Measurements from ENCODE around the gene SYCP2.

DNA sequence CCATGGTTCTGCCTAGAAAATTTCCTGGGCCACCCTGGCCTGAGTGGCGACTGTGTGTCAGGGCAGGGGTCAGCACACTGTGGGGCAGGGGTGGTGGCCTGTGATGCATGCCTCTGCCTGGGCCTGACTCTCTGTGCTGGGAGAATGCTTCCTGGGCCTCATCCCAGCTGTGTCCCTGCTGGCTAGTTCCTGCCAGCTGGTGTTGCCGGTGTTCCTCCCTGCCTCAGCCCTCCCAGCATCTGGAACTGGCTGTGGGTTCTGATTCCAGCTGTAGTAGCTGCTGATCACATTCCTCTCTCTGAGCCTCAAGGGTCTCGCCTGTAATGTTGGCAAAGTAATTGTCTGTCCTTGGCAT lies 101.5 kb downstream of the SYCP2 start:
- TF ChIP-seq, protein P1, sequence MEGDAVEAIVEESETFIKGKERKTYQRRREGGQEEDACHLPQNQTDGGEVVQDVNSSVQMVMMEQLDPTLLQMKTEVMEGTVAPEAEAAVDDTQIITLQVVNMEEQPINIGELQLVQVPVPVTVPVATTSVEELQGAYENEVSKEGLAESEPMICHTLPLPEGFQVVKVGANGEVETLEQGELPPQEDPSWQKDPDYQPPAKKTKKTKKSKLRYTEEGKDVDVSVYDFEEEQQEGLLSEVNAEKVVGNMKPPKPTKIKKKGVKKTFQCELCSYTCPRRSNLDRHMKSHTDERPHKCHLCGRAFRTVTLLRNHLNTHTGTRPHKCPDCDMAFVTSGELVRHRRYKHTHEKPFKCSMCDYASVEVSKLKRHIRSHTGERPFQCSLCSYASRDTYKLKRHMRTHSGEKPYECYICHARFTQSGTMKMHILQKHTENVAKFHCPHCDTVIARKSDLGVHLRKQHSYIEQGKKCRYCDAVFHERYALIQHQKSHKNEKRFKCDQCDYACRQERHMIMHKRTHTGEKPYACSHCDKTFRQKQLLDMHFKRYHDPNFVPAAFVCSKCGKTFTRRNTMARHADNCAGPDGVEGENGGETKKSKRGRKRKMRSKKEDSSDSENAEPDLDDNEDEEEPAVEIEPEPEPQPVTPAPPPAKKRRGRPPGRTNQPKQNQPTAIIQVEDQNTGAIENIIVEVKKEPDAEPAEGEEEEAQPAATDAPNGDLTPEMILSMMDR (IDR thresholded peaks at IDR 0.05; ENCODE audit: poor library complexity) = no peak
- TF ChIP-seq EZH2phosphoT487 (IDR thresholded peaks at IDR 0.05; ENCODE audit: low read depth, severe bottlenecking, unreplicated experiment) (no peak), EZH2 (IDR thresholded peaks at IDR 0.05; ENCODE audit: borderline replicate concordance) (no peak)
